Trophoblast cell (in vitro differentiated cells and primary cell): ENCODE measurements around the gene AGAP1.
A peak's percentile ranks its signal among the peaks of the same experiment; 100 is the strongest.

Experiments used
- DNase-seq, 2 donors: peaks; one replicate each; pipeline ENCODE4 v3.0.0-alpha.2; 2016
- H2AFZ ChIP-seq: 2 replicates; pipeline ENCODE4 v1.6.1; 2013; ENCODE audit warnings: low read length, moderate library complexity, mild to moderate bottlenecking; ENCODE audit not compliant: insufficient read depth, poor library complexity
- H2AK5ac ChIP-seq: 2 replicates; pipeline ENCODE4 v1.6.1; 2013; ENCODE audit warnings: mild to moderate bottlenecking, low read length
- H2BK120ac ChIP-seq: 2 replicates; pipeline ENCODE4 v1.6.1; 2013; ENCODE audit warnings: low read length, mild to moderate bottlenecking, moderate library complexity; ENCODE audit not compliant: insufficient read depth, poor library complexity
- H2BK12ac ChIP-seq: 2 replicates; pipeline ENCODE4 v1.6.1; 2013; ENCODE audit warnings: mild to moderate bottlenecking, low read length, moderate library complexity
- H2BK5ac ChIP-seq: 2 replicates; pipeline ENCODE4 v1.6.1; 2013; ENCODE audit warnings: low read length, low read depth, moderate library complexity, mild to moderate bottlenecking; ENCODE audit not compliant: poor library complexity
- H3K14ac ChIP-seq: 2 replicates; pipeline ENCODE4 v1.6.1; 2013; ENCODE audit warnings: mild to moderate bottlenecking, low read length
- H3K18ac ChIP-seq: 2 replicates; pipeline ENCODE4 v1.6.1; 2013; ENCODE audit warnings: mild to moderate bottlenecking, low read length
- H3K23ac ChIP-seq: 2 replicates; pipeline ENCODE4 v1.6.1; 2013; ENCODE audit warnings: low read length
- H3K27ac ChIP-seq: 2 replicates; pipeline ENCODE4 v1.5.1; 2013; ENCODE audit warnings: low read depth, mild to moderate bottlenecking, inconsistent platforms, low read length, moderate library complexity
- H3K27me3 ChIP-seq: 2 replicates; pipeline ENCODE4 v1.6.1; 2013; ENCODE audit warnings: inconsistent platforms, mild to moderate bottlenecking, low read length, moderate library complexity; ENCODE audit not compliant: insufficient read depth
- H3K36me3 ChIP-seq, 2 experiments: 1 replicate in 1 of 2; 2 replicates in 1 of 2; pipeline ENCODE4 v1.6.1; 2013; ENCODE audit warnings: low read length in 2 of 2, mild to moderate bottlenecking in 2 of 2, moderate library complexity in 1 of 2; ENCODE audit not compliant: insufficient read depth in 2 of 2, control insufficient read depth in 1 of 2
- H3K4ac ChIP-seq: 2 replicates; pipeline ENCODE4 v1.6.1; 2013; ENCODE audit warnings: low read depth, mild to moderate bottlenecking, low read length, moderate library complexity
- H3K4me1 ChIP-seq, 2 experiments: 1 replicate in 1 of 2; 2 replicates in 1 of 2; pipeline ENCODE4 v1.6.1; 2013; ENCODE audit warnings: low read length in 2 of 2, mild to moderate bottlenecking in 2 of 2, moderate library complexity in 1 of 2; ENCODE audit not compliant: insufficient read depth in 2 of 2, control insufficient read depth in 1 of 2
- H3K4me2 ChIP-seq: 2 replicates; pipeline ENCODE4 v1.6.1; 2013; ENCODE audit warnings: inconsistent platforms, mild to moderate bottlenecking, low read length, moderate library complexity
- H3K4me3 ChIP-seq: 2 replicates; pipeline ENCODE4 v1.5.1; 2013; ENCODE audit warnings: mild to moderate bottlenecking, low read depth, low read length, inconsistent platforms
- H3K79me1 ChIP-seq: one replicate; pipeline ENCODE4 v1.6.1; 2013; ENCODE audit warnings: low read length
- H3K79me2 ChIP-seq: 2 replicates; pipeline ENCODE4 v1.6.1; 2013; ENCODE audit warnings: low read length, mild to moderate bottlenecking; ENCODE audit not compliant: control insufficient read depth, insufficient read depth, poor library complexity
- H3K9ac ChIP-seq: 2 replicates; pipeline ENCODE4 v1.6.1; 2013; ENCODE audit warnings: mild to moderate bottlenecking, low read length
- H3K9me3 ChIP-seq: 2 replicates; pipeline ENCODE4 v1.6.1; 2013; ENCODE audit warnings: low read depth, mild to moderate bottlenecking, control low read depth, inconsistent platforms, low read length; ENCODE audit not compliant: insufficient read depth
- H4K12ac ChIP-seq: 2 replicates; pipeline ENCODE4 v1.6.1; 2013; ENCODE audit warnings: low read depth, mild to moderate bottlenecking, low read length, moderate library complexity
- H4K8ac ChIP-seq: 2 replicates; pipeline ENCODE4 v1.6.1; 2013; ENCODE audit warnings: low read depth, mild to moderate bottlenecking, low read length, moderate library complexity
- H4K91ac ChIP-seq: one replicate; pipeline ENCODE4 v1.6.1; 2013; ENCODE audit warnings: low read depth, mild to moderate bottlenecking, low read length, moderate library complexity
- WGBS: extraction: QIAGEN DNeasy Blood & Tissue Kit; methylation state at CpG from one replicate; pipeline ENCODE4 v1.1.7; 2013; ENCODE audit warnings: missing lambda C conversion rate; ENCODE audit not compliant: insufficient read length, insufficient coverage; ENCODE audit errors: extremely low coverage; 5-methylcytosine and 5-hydroxymethylcytosine counted together

The AGAP1 gene

GRCh38 chr2:236172255-236173035 is 678.6 kb downstream of the AGAP1 start:
- Histone ChIP-seq H3K27ac (no peak overlapping the region), H4K91ac (no peak overlapping the region), H2BK5ac (no peak overlapping the region), H3K4me1 (peaks cover 27 to 34% of the 10 kb centered on the region in 2 experiments), H3K18ac (no peak overlapping the region), H4K12ac (no peak overlapping the region), H3K23ac (no peak overlapping the region), H3K9ac (no peak overlapping the region), H2AK5ac (no peak overlapping the region), H3K4me2 (peak overlapping the region; percentile 50), H2AFZ (no peak overlapping the region), H3K79me2 (no peaks in the 10 kb centered on the region), H3K36me3 (no peaks in the 10 kb centered on the region), H4K8ac (no peak overlapping the region), H2BK120ac (no peak overlapping the region), H3K14ac (no peak overlapping the region), H3K4me3 (no peak overlapping the region), H3K79me1 (no peaks in the 10 kb centered on the region), H3K27me3 (peaks cover 64% of the 10 kb centered on the region), H3K9me3 (peaks cover 3% of the 10 kb centered on the region), H3K4ac (no peak overlapping the region), H2BK12ac (no peak overlapping the region)
- peak in 1 of 2 donors; percentile 18 for DNase-seq
- no CpG with 5 or more reads among the region's 46 CpGs for WGBS

GRCh38 chr2:236173036-236173728 is 679.3 kb downstream of the AGAP1 start:
- Histone ChIP-seq H3K9ac (no peak overlapping the region), H2AFZ (no peak overlapping the region), H2BK120ac (no peak overlapping the region), H2BK5ac (no peak overlapping the region), H2BK12ac (no peak overlapping the region), H4K8ac (no peak overlapping the region), H3K9me3 (peaks cover 3% of the 10 kb centered on the region), H2AK5ac (no peak overlapping the region), H4K12ac (no peak overlapping the region), H3K14ac (no peak overlapping the region), H3K4me2 (peak overlapping the region; percentile 50), H4K91ac (no peak overlapping the region), H3K27ac (no peak overlapping the region), H3K36me3 (no peaks in the 10 kb centered on the region), H3K79me1 (no peaks in the 10 kb centered on the region), H3K4me1 (peaks cover 24 to 31% of the 10 kb centered on the region in 2 experiments), H3K27me3 (peaks cover 56% of the 10 kb centered on the region), H3K18ac (no peak overlapping the region), H3K23ac (no peak overlapping the region), H3K4ac (no peak overlapping the region), H3K79me2 (no peaks in the 10 kb centered on the region), H3K4me3 (no peak overlapping the region)
- DNase-seq: peak in 1 of 2 donors; percentile 25
- WGBS: no CpG with 5 or more reads among the region's 62 CpGs

GRCh38 chr2:236173729-236174607 is 680.1 kb downstream of the AGAP1 start:
- Histone ChIP-seq H3K4me1 (peaks cover 23 to 35% of the 10 kb centered on the region in 2 experiments), H2BK5ac (no peak overlapping the region), H3K14ac (no peak overlapping the region), H3K36me3 (no peaks in the 10 kb centered on the region), H3K4me2 (peak overlapping the region; percentile 6), H3K27me3 (peaks cover 55% of the 10 kb centered on the region), H4K12ac (no peak overlapping the region), H3K9me3 (peaks cover 3% of the 10 kb centered on the region), H3K79me1 (peaks cover 1% of the 10 kb centered on the region), H3K27ac (no peak overlapping the region), H2AK5ac (no peak overlapping the region), H4K91ac (no peak overlapping the region), H3K23ac (no peak overlapping the region), H3K4ac (no peak overlapping the region), H3K4me3 (no peak overlapping the region), H4K8ac (no peak overlapping the region), H2AFZ (no peak overlapping the region), H2BK120ac (no peak overlapping the region), H3K79me2 (no peaks in the 10 kb centered on the region), H3K18ac (no peak overlapping the region), H3K9ac (no peak overlapping the region), H2BK12ac (no peak overlapping the region)
- no peak for DNase-seq
- no CpG with 5 or more reads among the region's 23 CpGs for WGBS

GRCh38 chr2:236175548-236176150 is 681.8 kb downstream of the AGAP1 start:
- Histone ChIP-seq H2BK12ac (no peak overlapping the region), H3K36me3 (no peaks in the 10 kb centered on the region), H2AK5ac (no peak overlapping the region), H4K8ac (no peak overlapping the region), H3K14ac (no peak overlapping the region), H3K4ac (no peak overlapping the region), H3K9ac (no peak overlapping the region), H2AFZ (no peak overlapping the region), H3K4me3 (no peak overlapping the region), H3K4me1 (peaks cover 26 to 40% of the 10 kb centered on the region in 2 experiments), H2BK120ac (no peak overlapping the region), H3K18ac (no peak overlapping the region), H3K23ac (no peak overlapping the region), H3K4me2 (peak overlapping the region; percentile 39), H3K27ac (peak overlapping the region; percentile 34), H4K91ac (no peak overlapping the region), H3K27me3 (peaks cover 49% of the 10 kb centered on the region), H2BK5ac (no peak overlapping the region), H4K12ac (no peak overlapping the region), H3K79me2 (no peaks in the 10 kb centered on the region), H3K79me1 (peaks cover 4% of the 10 kb centered on the region), H3K9me3 (peaks cover 3% of the 10 kb centered on the region)
- DNase-seq: peak; percentile 67 to 80
- WGBS: no CpG with 5 or more reads among the region's 6 CpGs
